Spleen (tissue), 7 donors: ENCODE data around the gene RITA1.

Experiments
- CTCF ChIP-seq, 11 experiments: fragments of 200-600 bp in 7 of 11; fragments of 450-650 bp in 4 of 11; sonication (generic) in 4 of 11; IDR thresholded peaks in 8 of 11; conservative IDR thresholded peaks in 3 of 11; 1 replicate in 7 of 11; 2 replicates in 4 of 11; pipeline versions ENCODE4 v1.4.0 to v1.8.0; 2016 to 2021; ENCODE audit warnings: antibody characterized with exemption in 11 of 11, inconsistent platforms in 4 of 11, mild to moderate bottlenecking in 1 of 11
- POLR2A ChIP-seq, 3 donors: fragments of 450-650 bp; IDR thresholded peaks; one replicate each; pipeline ENCODE4 v1.5.1; 2017; ENCODE audit warnings: antibody characterized with exemption in 3 of 3, mild to moderate bottlenecking in 1 of 3
- donor health status: DM: no; HTN: no; CAD: no; lungs with moderate emphysema.
- donor health status: DM: no; HTN: no; CAD: no.
- donor health status: DM: no; HTN: no; CAD: no.

DNA sequence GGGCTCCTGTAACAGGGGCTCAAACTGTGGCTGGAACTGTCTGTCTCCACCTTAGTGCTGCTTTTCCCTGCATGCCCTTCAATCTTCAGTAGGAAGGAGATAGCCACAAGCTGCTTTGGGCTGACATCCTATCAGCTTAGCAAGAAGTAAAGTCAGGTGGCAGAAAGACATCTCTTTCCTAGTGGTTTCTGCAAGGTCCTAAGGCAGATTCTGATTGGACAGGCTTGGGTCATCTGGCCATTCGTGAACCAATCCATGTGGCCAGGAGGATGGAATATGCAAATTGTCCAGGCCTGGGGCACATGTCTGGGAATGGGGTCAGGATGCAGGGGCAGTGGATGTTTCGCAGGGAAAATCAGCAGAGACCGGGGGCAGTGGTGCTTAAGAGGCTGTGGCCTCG lies 5.2 kb downstream of the RITA1 start:
- TF ChIP-seq CTCF (IDR thresholded peaks at IDR 0.05 in 8 of 11, conservative IDR thresholded peaks at IDR 0.05 in 3 of 11) (no peak), POLR2A (IDR thresholded peaks at IDR 0.05) (no peak)
